ENCODE measurements around the gene PCSK5.

Gene PCSK5

GRCh38 chr9:76366275-76366674 is 475.8 kb downstream of the PCSK5 start:
- TF ChIP-seq CTCF (IDR thresholded peaks at IDR 0.05; ENCODE audit: control insufficient read depth, extremely low read depth, insufficient read depth): no peak

GRCh38 chr9:76369583-76369982 is 479.1 kb downstream of the PCSK5 start:
- no peak for TF ChIP-seq CTCF (IDR thresholded peaks at IDR 0.05; ENCODE audit: control insufficient read depth, extremely low read depth, insufficient read depth)
- no peak for DNase-seq (ENCODE audit: low read depth)
- no peak overlapping the region for H3K4me3 ChIP-seq (ENCODE audit: low read depth, low read length)

More at GRCh38 chr9:76366275-76366674, 475.8 kb downstream of the PCSK5 start:
- H3K4me3 ChIP-seq (ENCODE audit: low read depth, low read length): no peak overlapping the region
- DNase-seq (ENCODE audit: low read depth): no peak

- no peak for DNase-seq (ENCODE audit: low read depth)
- no peak for TF ChIP-seq CTCF (IDR thresholded peaks at IDR 0.05; ENCODE audit: control insufficient read depth, extremely low read depth, insufficient read depth)
- H3K4me3 ChIP-seq (ENCODE audit: low read depth, low read length): no peak overlapping the region
These were observed 480.0 kb downstream of the PCSK5 start for GRCh38 chr9:76370396-76371023.

GRCh38 chr9:76371901-76372300 is 481.4 kb downstream of the PCSK5 start:
- DNase-seq (ENCODE audit: low read depth): no peak

GRCh38 chr9:76372336-76372735 is 481.9 kb downstream of the PCSK5 start:
- no peak for DNase-seq (ENCODE audit: low read depth)
- no peak overlapping the region for H3K4me3 ChIP-seq (ENCODE audit: low read depth, low read length)
- no peak for TF ChIP-seq CTCF (IDR thresholded peaks at IDR 0.05; ENCODE audit: control insufficient read depth, extremely low read depth, insufficient read depth)

More at GRCh38 chr9:76371901-76372300, 481.4 kb downstream of the PCSK5 start:
- no peak for TF ChIP-seq CTCF (IDR thresholded peaks at IDR 0.05; ENCODE audit: control insufficient read depth, extremely low read depth, insufficient read depth)
- H3K4me3 ChIP-seq (ENCODE audit: low read depth, low read length): no peak overlapping the region

GRCh38 chr9:76373173-76373783 is 482.8 kb downstream of the PCSK5 start:
- no peak for TF ChIP-seq CTCF (IDR thresholded peaks at IDR 0.05; ENCODE audit: control insufficient read depth, extremely low read depth, insufficient read depth)
- no peak for DNase-seq (ENCODE audit: low read depth)
- no peak overlapping the region for H3K4me3 ChIP-seq (ENCODE audit: low read depth, low read length)

All from LNCaP clone FGC (cell line).